OCI-M1 (cell line): ENCODE results near the gene DDX4.
A peak's percentile ranks its signal among the peaks of the same experiment; 100 is the strongest.
"Not testable (repeated sequence)": the region's sequence is repeated elsewhere in the genome, so short reads cannot be mapped to it uniquely, and the experiment has no call there.

Source experiments
- DNase-seq: peaks from one replicate; lab custom pipeline; 2025; lab: John Stamatoyannopoulos, UW

DDX4 gene

DNA sequence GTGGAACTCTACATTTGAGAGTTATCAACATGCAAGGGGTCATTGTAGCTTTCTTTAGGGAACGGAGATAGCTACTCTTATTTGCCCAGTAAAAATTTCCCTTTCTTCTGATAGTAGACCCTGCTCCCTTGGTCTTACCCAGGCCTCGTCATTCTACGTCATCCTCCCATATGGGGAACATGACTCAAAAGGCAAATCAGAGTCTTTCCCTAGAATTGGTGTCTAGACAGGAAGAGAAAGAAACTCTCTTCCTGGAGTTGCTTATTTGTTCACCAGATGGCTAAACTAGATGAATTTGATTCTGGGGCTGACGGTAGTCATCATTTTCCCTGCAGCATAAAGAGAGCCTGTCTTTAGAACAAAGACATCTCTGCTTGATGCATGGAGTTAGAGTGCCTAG, 13.6 kb upstream of the DDX4 start:
- no peak for DNase-seq

DNA sequence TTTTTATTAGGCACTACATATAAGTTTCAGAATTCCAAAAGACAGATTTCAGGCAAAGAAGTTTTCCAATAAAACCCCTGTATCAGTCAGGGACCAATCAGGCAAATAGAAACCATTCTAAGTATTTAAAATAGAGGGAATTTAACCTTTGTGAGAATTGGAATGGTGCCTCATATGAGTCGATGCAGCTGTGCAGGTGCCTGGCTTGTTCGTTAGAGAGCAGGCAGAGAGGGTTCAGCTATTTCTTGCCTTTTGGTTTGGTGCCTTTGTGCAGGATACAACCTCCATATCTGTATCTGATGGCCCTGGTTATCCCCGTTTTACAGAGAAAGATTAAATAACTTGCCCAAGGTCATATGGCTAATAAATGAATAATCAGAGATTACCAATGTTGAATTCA, 6.0 kb upstream of the DDX4 start:
- no peak for DNase-seq

DNA sequence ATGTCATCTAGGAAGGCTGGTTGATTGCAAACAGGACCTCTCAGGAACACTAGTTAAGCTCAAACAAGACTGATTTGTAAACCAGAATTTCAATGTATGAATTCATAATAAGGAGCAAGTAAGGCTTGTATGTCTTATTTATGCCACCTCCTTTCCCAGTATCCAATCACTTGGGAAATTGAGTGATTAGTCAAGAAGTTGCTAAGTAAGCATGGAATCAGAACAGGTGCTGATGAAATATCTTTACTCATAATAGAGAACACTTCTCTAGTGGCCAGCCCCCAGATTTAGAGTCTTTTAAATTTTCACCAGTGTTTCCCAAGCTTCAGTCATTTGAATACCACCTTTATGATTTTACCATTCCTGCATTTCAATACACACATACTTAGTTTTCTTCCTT, 5.3 kb upstream of the DDX4 start:
- DNase-seq: no peak

DNA sequence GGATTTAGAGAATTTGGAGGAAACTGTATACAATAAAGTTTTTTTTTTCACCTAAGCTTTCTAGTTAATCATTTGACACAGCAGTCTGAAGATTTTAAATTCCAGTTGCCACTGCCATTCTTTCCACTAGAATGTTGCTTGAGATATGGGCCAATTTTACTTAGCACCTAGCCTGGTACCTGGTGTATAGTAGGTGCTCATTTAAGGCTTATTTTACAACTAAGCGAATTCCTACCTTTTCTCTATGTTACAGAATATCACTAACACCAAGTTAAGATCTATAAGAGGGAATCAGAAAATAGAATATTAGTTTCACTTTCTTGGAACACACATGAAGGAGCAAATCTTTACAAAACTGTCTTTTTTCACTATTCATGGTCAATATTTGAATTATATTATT, 3.2 kb upstream of the DDX4 start:
- no peak for DNase-seq

DNA sequence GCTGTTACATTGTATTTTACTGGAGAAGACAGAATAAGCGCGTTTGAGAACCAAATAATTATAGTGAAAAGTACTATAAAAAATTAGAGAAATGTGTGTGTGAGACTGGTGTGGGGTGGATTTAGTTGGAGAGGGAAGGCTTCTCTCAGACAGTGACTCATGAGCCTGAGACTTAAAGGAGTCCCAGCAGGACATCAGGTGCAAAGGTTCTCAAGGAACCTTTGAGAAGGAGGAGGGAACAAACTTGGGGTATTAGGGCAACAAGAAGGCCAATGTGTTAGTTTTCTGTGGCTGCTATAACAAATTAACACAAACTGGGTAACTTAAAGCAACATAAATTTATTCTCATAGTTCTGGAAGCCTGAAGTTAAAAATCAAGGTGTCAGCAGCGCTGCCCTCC, 4.9 kb downstream of the DDX4 start:
- DNase-seq: no peak

DNA sequence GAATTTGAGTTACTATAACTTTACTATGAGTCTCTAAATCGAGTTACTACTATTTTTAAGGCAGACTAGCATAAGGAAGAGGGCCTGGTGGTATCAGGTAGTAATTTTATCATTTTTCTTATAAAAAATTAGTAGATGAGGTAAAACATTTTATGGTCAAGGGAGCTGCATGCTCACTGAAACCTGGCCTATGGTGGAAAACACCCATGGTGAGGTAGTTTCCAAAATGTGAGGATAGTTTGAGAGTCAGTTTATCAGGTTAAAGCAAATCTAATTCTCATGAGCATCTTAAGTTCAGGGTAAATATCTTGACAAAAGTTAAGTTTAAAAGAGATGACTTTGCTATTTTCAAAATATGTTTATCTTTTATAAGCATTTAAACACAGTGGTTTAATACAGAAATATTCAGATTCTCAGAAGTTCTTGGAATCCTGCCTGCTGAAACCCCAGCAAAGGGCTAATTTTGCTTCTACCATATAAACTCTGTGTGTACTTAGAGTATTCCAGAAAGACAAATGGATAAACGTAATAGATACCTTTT, 10.0 kb downstream of the DDX4 start:
- DNase-seq: no peak

DNA sequence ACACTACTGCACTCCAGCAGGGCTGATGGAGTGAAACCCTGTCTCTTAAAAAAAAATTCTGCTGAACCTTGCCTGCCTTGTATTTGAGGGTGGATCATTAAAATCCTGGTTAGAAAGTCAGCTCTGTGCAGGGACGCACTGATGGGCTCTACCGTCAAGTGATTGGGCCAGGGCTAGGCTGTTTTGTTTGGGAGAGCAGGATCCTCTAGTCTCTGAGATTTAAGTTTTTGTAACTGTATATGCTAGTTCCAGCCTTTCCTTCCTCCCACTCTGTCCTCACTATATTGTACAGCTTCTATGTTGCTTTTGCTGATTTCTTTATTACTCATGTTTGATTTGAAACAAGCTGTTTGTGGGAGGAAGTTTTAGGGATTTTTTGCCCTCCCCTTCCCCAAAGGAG, 11.5 kb downstream of the DDX4 start:
- no peak for DNase-seq

DNA sequence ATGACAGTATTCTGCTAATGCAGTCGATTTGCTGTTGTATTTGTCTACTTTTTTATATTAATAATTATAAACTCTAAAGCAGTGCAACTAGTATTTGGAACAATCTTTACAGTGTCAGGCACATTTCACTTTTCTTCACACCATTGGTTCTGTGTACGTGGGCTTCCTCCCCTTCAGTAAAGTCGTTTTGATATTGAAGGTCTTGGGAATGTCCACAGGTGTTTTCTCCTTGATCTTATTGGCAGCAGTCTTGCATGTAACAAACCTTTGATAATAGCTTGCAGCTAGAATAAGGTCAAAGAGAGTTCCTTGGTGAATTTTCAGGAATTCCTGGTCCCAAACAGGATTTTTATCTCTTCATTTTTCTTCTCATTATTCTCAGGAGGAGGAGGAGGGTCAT, 12.2 kb downstream of the DDX4 start:
- DNase-seq: no peak

DNA sequence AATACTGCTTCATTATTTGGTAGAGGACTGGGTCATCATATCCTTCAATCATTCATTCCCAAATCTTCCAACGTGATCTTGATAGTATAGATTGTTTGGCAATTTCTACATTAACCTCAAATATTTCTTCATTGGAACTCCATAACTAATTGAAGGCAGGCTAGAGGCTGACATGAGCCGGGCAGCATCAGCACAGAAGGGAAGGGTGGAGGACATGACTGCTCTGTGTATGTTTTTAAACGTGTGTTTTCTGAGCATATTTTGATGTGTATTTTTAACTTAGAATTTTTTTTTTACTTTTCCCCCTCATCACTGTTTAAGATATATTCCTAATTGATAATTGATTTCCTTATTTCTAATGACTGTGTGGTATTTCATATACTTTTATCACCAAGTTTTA, 12.6 kb downstream of the DDX4 start:
- no peak for DNase-seq

DNA sequence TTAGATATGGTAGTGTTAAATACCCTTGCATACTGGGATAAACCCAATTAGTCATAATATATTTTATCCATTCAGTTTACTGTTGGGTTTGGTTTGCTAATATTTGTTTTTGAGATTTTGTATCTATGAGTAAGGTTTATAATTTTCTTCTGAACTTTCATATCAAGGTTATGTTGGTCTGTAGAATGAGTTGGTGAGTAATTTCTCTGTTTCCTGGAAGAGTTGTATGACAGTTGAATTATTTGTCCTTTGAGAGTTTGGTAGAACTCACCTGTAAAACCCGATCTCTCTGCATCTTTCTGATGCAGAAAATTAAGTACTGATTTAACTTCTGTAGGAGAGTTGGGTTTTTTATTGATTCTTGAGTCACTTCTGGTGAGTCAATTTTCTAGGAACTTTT, 20.4 kb downstream of the DDX4 start:
- no peak for DNase-seq

DNA sequence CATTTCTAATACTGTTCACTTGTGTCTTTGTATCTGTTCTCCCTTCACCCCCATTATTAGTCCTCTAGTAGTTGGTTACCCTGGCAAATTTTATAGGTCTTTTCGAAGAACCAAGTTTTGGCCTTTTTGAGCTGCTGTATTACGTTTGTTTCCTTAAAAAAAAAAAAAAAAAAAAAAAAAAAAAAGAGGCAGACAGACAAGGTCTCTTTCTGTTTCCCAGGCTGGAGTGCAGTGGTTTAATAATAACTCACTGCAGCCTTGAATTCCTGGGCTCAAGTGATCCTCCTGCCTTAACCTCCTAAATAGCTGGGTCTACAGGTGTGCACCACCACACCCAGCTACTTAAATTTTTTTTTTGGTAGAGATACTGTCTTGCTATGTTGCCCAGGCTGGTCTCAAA, 20.9 kb downstream of the DDX4 start:
- no peak for DNase-seq

DNA sequence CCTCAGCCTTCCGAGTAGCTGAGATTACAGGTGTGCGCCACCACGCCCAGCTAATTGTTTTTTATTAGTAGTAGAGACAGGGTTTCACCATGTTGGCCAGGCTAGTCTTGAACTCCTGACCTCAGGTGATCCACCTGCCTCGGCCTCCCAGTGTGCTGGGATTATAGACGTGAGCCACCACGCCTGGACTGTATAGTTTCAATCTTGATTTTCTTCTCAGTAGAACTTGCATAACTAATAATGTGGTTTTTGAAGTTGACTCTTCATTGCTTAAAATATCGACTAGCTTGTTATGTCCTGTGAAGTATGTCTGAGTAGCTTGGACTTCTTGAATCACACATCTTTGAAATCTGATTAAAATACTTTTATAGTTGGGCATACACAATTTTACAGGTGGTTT, 23.9 kb downstream of the DDX4 start:
- not testable (repeated sequence) for DNase-seq

DNA sequence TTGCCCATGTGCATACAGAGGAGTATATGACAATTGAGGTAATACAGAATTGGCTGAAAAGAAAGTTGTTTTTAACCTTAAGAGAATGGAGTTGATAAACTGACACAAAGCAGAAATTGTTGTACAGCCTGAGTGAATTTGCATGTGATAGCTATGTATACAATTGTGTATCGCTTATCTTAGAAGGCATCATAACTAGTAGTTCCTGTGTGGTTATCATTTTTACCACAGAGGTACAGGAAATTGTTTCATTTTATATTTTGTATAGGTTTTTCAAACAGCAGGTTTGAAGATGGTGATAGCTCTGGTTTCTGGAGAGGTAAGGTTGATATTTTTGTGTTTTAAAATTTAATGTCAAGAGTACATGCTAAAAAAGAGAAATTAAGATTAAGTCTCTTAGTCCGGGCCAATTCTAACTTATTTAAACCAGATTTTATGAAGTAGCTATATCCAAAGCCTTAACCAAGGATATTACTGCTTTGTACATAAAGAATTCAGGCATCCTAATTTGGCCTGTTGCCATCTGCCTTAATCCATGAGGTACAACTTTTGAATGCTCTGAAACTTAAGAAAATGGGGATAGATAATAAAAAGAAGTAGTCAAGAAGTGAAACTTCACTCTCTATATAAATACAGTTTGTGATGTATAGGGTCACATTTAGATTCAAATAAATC, 26.0 kb downstream of the DDX4 start:
- DNase-seq: no peak

DNA sequence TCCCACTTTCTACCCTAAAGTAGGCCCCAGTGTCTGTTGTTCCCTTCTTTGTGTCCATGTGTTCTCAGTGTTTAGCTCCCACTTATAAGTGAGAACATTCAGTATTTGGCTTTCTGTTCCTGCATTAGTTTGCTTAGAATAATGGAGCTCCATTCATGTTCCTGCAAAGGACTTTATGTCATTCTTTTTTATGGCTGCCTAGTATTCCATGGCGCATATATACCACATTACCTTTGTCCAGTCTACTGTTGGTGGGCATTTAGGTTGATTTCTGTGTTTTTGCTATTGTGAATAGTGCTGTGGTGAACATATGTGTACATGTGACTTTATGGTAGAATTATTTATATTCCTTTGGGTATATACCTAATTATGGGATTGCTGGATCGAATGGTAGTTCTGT, 30.4 kb downstream of the DDX4 start:
- DNase-seq: no peak

DNA sequence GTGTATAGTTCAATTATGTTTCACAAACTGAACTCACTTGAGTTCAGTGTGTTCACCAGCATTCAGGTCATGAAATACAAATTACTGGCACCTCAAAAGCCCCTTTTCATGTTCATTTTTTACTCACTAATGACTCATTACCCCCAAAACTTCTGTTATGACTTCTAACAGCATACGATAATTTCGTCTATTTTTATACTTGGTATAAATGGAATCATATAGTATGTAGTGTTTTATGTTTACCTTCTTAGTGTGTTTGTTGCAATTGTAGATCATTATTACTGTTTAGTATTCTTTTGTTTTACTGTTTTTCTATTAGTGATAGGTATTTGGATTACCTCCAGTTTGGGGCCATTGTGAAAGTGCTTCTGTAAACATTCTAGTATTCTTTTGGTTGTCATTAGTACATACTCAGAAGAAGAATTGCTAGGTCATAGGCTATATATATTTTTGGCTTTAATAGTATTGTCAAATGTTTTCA, 33.4 kb downstream of the DDX4 start:
- no peak for DNase-seq

DNA sequence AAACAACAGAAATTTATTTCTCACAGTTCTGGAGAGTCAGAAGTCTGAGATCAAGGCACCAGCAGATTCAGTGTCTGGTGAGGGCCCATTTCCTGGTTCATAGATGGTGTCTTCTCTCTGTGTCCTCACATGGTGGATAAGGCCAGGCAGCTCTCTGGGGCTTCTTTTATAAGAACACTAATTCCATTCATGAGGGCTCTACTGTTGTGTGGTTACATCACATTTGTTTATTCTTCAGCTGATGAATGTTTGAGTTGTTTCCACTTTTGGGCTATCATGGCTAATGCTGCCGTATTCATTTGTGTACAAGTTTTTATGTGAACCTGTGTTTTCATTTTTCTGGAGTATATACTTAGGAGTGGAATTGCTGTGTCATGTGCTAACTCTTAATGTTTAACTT, 35.2 kb downstream of the DDX4 start:
- no peak for DNase-seq

DNA sequence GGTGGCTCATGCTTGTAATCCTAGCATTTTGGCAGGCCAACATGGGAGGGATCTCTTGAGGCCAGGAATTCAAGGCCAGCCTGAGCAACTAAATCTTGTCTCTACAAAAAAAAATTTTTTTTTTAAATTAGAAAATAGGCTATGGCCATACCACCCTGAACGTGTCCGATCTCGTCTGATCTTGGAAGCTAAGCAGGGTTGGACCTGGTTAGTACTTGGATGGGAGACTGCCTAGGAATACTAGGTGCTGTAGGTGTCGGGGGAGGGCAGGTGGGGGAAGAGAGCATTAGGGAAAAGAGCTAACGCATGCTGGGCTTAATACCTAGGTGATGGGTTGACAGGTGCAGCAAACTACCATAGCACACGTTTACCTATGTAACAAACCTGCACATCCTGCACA, 39.5 kb downstream of the DDX4 start:
- no peak for DNase-seq

DNA sequence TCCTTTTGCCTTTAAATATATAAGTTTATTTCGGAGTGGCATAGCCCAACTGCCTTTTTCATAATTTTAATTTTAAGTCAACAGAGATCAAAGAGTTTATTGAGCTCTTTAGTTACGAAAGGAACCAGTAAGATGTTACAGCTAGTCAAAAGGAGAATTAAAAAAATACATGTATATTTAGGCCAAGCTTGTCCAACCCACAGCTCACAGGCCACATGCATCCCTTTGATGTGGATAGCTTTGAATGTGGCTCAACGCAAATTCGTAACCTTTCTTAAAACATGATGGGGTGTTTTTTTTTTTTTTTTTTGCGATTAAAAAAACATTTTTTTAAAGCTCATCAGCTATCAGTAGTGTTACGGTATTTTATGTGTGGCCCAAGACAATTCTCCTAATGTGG, 63.1 kb downstream of the DDX4 start:
- no peak for DNase-seq

DNA sequence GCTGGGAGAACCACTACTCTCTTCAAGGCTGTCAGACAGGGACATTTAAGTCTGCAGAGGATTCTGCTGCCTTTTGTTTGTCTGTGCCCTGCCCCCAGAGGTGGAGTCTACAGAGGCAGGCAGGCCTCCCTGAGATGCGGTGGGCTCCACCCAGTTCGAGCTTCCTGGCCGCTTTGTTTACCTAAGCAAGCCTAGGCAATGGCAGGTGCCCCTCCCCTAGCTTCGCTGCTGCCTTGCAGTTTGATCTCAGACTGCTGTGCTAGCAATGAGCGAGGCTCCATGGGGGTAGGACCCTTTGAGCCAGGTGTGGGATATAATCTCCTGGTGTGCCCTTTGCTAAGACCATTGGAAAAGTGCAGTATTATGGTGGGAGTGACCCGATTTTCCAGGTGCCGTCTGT, 71.0 kb downstream of the DDX4 start:
- DNase-seq: not testable (repeated sequence)

DNA sequence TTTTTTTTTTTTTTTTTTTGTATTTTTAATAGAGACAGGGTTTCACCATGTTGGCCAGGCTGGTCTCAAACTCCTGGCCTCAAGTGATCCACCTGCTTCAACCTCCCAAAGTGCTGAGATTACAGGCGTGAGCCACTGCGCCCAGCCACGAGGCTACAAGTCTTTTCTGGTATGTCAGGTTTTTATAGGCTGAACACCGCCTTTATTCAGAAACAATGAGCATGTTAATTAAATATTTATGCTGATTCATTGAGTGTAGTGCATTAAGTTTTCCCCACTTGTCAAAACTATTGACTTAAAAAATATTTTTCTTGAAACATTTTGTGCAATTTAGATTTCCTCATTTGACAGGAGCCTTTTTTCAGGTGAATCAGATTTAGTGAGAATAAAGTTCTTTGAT, 78.1 kb downstream of the DDX4 start:
- not testable (repeated sequence) for DNase-seq

DNA sequence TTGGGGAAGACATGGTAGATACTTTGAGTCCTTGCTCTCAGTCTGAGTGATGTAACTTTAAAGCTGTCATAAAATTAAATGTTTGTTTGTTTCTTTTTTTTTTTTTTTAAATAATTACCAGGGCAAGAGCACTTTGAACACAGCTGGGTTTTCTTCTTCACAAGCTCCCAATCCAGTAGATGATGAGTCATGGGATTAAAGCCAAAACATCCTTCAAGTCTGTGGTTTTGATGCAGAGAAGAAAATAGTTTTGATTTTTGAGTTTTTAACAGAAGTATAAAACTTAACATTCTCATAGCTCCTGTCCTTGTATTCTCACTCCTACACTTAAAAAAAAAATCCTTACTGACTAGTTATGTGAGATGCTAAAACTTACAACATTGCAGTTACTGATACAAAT, 78.5 kb downstream of the DDX4 start:
- peak; percentile 14 for DNase-seq

DNA sequence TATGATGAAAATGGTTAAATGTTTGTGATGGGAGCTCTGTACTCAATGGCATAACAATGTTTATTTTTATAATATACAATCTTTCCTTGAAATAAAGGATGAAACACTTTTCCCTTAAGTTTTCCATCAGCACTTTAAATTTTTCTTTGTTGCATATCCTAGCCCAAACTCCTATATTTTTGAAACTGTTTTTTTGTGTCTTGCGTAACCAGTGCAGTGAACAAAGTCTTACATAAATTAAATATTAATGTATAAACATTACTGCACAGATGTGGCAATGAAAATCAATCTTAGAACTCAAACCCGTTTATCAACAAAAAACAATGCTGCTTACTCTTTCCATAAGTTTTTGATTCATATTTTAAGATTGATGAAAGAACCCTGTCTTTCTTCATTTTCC, 79.2 kb downstream of the DDX4 start:
- no peak for DNase-seq

DNA sequence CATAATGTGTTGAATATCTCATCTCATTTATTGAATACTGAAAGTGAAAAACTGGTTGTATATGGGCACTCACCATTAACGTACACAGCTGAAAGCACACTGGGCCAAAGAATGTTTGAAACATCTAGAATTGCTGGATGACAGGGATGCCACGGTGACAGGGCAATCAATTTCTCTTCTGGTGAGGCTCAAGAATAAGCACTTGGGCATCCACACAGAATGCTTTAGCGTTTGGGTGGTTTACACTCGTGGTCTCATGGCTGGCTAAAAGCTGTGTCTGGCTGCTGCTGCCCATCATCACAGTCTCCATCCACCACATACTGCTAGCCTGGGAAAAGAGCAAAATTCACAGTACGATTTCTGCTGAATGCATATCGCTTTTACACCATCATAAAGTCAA, 82.6 kb downstream of the DDX4 start:
- DNase-seq: no peak

DNA sequence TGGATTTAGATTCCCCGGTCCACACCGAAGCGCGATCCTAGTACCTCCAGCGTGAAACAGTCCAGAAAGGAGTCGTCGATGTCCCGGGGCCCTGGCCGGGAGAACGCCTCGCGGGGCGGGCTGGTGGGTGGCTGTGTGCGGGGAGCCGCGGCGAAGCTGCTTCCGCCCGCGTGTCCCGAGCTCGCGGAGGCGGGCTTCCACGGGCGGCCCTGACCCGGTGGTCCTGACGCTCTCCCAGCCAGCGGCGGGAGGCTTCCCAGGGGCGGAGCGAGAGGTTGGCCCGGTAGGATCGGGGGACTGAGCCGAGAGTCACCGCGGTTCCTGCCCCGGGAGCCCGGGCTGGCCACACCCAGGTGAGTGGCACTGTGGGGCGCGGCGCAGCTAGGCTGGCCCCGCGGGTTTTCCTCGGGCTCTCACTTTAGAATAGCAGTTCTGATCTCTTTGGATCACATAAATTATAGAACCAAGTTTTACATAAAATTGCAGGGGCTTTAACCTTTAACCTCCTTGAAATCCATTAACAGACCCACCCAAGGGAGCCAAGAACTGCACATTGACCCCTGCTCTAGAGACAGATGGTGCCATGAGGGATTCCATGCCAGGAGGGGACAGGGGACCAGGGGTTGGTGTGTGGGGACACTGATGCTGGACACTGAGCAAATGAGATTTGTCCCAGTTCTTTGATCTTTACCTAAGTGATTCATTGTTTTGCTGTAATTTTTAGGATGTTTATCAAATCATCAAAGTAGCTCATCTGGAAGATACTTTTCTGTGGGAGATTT, 84.1 kb downstream of the DDX4 start:
- no peak for DNase-seq
